Measurements from ENCODE around the gene MICAL2. TPM values are rescaled to one million over a fixed set of nuclear protein-coding genes. Genes with fewer than 3 reads are reported as not detected.

Gene MICAL2
- total and polyA plus RNA-seq, 2 donors (not counting 3 experiments of a cell fraction or from before 2014, with no cell fraction given): 67.6 to 200 TPM

DNA sequence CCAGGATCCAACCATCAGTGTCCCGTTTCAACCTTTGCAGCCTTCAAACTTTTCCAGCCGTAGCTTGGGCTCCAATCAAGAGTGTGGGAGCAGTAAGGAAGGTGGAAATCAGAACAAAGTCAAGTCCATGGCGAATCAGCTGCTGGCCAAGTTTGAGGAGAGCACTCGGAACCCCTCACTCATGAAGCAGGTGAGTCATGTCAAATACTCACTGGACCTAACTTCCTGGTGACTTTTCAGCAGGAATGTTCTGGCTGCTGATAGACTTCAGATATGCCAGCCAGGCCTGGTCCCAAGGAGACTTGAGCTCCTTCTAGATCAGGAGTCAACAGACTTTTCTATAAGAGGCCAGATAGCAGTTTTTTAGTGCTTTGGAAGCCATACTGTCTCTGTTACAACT lies 129.0 kb downstream of the MICAL2 start:
- Histone ChIP-seq H3K27me3 (ENCODE audit: control insufficient read depth in 2 of 2, insufficient read depth in 2 of 2, low read length in 2 of 2) (no peaks in the 10 kb centered on the region), H3K9me3 (replicated peaks; ENCODE audit: control insufficient read depth, insufficient read depth, low read length) (no peaks in the 10 kb centered on the region), H3K36me3 (ENCODE audit: control insufficient read depth in 2 of 2, extremely low read depth in 1 of 2, insufficient read depth in 2 of 2, low read length in 2 of 2) (peaks cover 5 to 16% of the 10 kb centered on the region in 2 experiments), H3K4me1 (ENCODE audit: control insufficient read depth, extremely low read depth, insufficient read depth, low read length) (peaks cover 23% of the 10 kb centered on the region), H3K9me1 (replicated peaks; ENCODE audit: control insufficient read depth, extremely low read depth, insufficient read depth, low read length) (no peaks in the 10 kb centered on the region), H3K9ac (replicated peaks; ENCODE audit: extremely low read depth, insufficient read depth, low read length) (no peak overlapping the region), H3K4me3 (replicated peaks in 1 of 3; ENCODE audit: insufficient read depth in 1 of 3, low read depth in 1 of 3, low read length in 3 of 3) (no peak overlapping the region), H2AFZ (ENCODE audit: low read depth, low read length) (no peak overlapping the region), H3K4me2 (ENCODE audit: insufficient read depth, low read length) (no peak overlapping the region), H3K79me2 (ENCODE audit: control insufficient read depth, insufficient read depth, low read length) (no peaks in the 10 kb centered on the region), H4K20me1 (replicated peaks; ENCODE audit: control insufficient read depth, extremely low read depth, insufficient read depth, low read length) (no peaks in the 10 kb centered on the region), H3K27ac (ENCODE audit: insufficient read depth, low read depth, low read length) (peak overlapping the region; percentile 45)
- dilution Hi-C loops (cut with MboI; ENCODE audit: extremely low pct_ligation_motif_present, low sequenced_read_pairs): no loop called here
- FAIRE-seq (peak; percentile 98), DNase-seq (ENCODE audit: low read depth, low spot score) (peak; percentile 51)
- TF ChIP-seq FOS (IDR thresholded peaks at IDR 0.05; ENCODE audit: borderline replicate concordance, insufficient read depth, low read length) (no peak), JUN (IDR thresholded peaks at IDR 0.05; ENCODE audit: borderline replicate concordance, insufficient read depth, insufficient read length, low read depth) (no peak), POLR2A (IDR thresholded peaks at IDR 0.05; ENCODE audit: low read depth, low read length) (peak; percentile 5), MYC (IDR thresholded peaks at IDR 0.05; ENCODE audit: low read depth, low read length) (no peak), POLR2AphosphoS5 (IDR thresholded peaks at IDR 0.05; ENCODE audit: insufficient read depth, low read depth, low read length) (peak; percentile 57), EZH2 (IDR thresholded peaks at IDR 0.05; ENCODE audit: borderline replicate concordance, low read depth, low read length, severe bottlenecking) (no peak), GATA2 (IDR thresholded peaks at IDR 0.05; ENCODE audit: insufficient read depth, insufficient read length, low read depth, low read length) (peak; percentile 59), MAX (IDR thresholded peaks at IDR 0.05; ENCODE audit: insufficient read depth, insufficient read length) (no peak)
- TF ChIP-seq, protein P1, sequence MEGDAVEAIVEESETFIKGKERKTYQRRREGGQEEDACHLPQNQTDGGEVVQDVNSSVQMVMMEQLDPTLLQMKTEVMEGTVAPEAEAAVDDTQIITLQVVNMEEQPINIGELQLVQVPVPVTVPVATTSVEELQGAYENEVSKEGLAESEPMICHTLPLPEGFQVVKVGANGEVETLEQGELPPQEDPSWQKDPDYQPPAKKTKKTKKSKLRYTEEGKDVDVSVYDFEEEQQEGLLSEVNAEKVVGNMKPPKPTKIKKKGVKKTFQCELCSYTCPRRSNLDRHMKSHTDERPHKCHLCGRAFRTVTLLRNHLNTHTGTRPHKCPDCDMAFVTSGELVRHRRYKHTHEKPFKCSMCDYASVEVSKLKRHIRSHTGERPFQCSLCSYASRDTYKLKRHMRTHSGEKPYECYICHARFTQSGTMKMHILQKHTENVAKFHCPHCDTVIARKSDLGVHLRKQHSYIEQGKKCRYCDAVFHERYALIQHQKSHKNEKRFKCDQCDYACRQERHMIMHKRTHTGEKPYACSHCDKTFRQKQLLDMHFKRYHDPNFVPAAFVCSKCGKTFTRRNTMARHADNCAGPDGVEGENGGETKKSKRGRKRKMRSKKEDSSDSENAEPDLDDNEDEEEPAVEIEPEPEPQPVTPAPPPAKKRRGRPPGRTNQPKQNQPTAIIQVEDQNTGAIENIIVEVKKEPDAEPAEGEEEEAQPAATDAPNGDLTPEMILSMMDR (IDR thresholded peaks at IDR 0.05; ENCODE audit: extremely low read depth in 1 of 2, insufficient read depth in 1 of 2, low read depth in 1 of 2, low read length in 2 of 2): no peak
- intact Hi-C loops (cut with micrococcal nuclease): loop anchor here (5.0 kb wide), 1 partner anchor 262 kb away; no protein-coding TSS in a partner anchor
- CTCF ChIA-PET: interaction anchor here (1.0 to 2.1 kb wide), 14 partner anchors 9 to 308 kb away, joined by 3 to 9 read pairs (median 6); no protein-coding TSS in a partner anchor
- TSS peak; percentile 86 for BruUV-seq (replicated peaks)
- POLR2A ChIA-PET: interaction anchor here (0.8 to 1.6 kb wide), 2 partner anchors 38 to 153 kb away, joined by 3 to 4 read pairs; no protein-coding TSS in a partner anchor

Measured in endothelial cell of umbilical vein (primary cell).